Thymus (tissue), 11 donors: ENCODE data around the gene PCMTD2. TPM values are rescaled to one million over a fixed set of nuclear protein-coding genes. Genes with fewer than 3 reads are reported as not detected.
"Not testable (repeated sequence)": the region's sequence is repeated elsewhere in the genome, so short reads cannot be mapped to it uniquely, and the experiment has no call there.

Experiments
- DNase-seq, 9 donors: peaks; one replicate each; pipeline ENCODE4 v3.0.0-alpha.2; 2013; ENCODE audit warnings: low spot score in 9 of 9, low read depth in 6 of 9, missing footprints in 1 of 9
- H3K27ac ChIP-seq, 2 donors: one replicate each; pipeline ENCODE4 v1.5.1; 2013; ENCODE audit warnings: control low read depth in 1 of 2, low read depth in 1 of 2, low read length in 1 of 2, mild to moderate bottlenecking in 1 of 2, moderate library complexity in 1 of 2
- H3K27me3 ChIP-seq, 2 donors: one replicate each; pipeline ENCODE4 v1.5.1; 2013; ENCODE audit warnings: low read length in 1 of 2; ENCODE audit not compliant: control insufficient read depth in 2 of 2, insufficient read depth in 1 of 2
- H3K36me3 ChIP-seq, 2 donors: one replicate each; pipeline ENCODE4 v1.5.1; 2013; ENCODE audit warnings: low read length in 1 of 2, mild to moderate bottlenecking in 1 of 2, moderate library complexity in 1 of 2; ENCODE audit not compliant: control insufficient read depth in 2 of 2, insufficient read depth in 2 of 2
- H3K4me1 ChIP-seq, 2 donors: one replicate each; pipeline ENCODE4 v1.5.1; 2013; ENCODE audit warnings: low read length in 2 of 2; ENCODE audit not compliant: control insufficient read depth in 2 of 2, insufficient read depth in 2 of 2
- H3K4me3 ChIP-seq, 2 donors: one replicate each; pipeline ENCODE4 v1.5.1; 2013; ENCODE audit warnings: low read length in 2 of 2, control low read depth in 1 of 2, mild to moderate bottlenecking in 1 of 2
- H3K9me3 ChIP-seq, 2 donors: one replicate each; pipeline ENCODE4 v1.5.1; 2013; ENCODE audit warnings: low read length in 1 of 2, mild to moderate bottlenecking in 1 of 2; ENCODE audit not compliant: control insufficient read depth in 2 of 2, insufficient read depth in 1 of 2
- WGBS: extraction: QIAGEN DNeasy Blood & Tissue Kit; methylation state at CpG from one replicate; pipeline ENCODE4 v1.1.7; 2013; 5-methylcytosine and 5-hydroxymethylcytosine counted together
- polyA plus RNA-seq: library from polyadenylated mRNA; stranded (reverse); fragments of 200-250 nt; gene quantifications from one replicate; pipeline ENCODE4 v1.2.3, GENCODE V29; 2013
- total RNA-seq: library from RNA; stranded (reverse); fragments of 120-200 nt; gene quantifications from one replicate; pipeline ENCODE4 v1.2.4, GENCODE V29; 2013
- donor health status: healthy.

Gene PCMTD2
- total and polyA plus RNA-seq, 2 donors, result 40.6 to 123 TPM

DNA sequence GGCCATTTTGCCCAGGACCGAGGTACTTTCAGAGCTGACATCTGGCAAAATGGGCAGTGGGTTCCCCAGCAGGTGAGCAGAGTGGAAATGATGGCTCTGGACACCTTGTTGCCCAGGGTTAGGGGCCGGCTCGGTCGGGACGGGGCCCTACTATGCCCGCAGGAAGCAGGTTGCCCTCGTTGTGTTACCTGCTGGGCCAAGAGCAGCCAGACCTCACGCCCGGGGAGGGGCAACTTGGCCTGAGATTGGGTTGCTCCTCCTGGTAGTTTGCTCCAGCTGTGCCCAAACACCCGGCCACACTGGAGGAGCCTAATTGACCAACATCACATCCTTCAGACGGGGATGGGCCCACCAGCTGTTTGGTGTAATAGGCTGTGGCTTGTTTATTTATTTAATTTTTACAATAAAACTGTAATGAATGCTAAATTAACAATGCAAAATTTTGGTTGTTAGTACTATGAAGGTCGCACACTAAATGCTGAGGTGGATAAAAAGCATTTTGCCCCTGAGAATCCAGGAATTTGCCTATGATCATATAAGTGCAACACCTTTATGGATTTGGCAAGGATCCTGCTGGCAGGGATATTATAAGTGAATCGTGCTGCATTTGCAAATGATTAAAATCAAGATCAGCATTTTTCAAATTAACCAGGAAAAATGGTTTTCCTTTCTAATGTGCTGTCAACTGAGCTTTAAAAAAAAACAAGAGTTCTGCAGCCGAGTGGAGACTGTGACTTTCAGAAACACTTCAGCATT is 26.6 kb upstream of the PCMTD2 start:
- H3K4me3 ChIP-seq, result no peak overlapping the region
- H3K27me3 ChIP-seq, result no peaks in the 10 kb centered on the region
- H3K36me3 ChIP-seq, result no peaks in the 10 kb centered on the region
- no peak for DNase-seq
- H3K4me1 ChIP-seq, result peaks cover 0 to 17% of the 10 kb centered on the region in 2 donors
- no peak overlapping the region for H3K27ac ChIP-seq
- WGBS, result 95% methylated on average over 14 of the region's 14 CpGs
- H3K9me3 ChIP-seq, result no peaks in the 10 kb centered on the region

DNA sequence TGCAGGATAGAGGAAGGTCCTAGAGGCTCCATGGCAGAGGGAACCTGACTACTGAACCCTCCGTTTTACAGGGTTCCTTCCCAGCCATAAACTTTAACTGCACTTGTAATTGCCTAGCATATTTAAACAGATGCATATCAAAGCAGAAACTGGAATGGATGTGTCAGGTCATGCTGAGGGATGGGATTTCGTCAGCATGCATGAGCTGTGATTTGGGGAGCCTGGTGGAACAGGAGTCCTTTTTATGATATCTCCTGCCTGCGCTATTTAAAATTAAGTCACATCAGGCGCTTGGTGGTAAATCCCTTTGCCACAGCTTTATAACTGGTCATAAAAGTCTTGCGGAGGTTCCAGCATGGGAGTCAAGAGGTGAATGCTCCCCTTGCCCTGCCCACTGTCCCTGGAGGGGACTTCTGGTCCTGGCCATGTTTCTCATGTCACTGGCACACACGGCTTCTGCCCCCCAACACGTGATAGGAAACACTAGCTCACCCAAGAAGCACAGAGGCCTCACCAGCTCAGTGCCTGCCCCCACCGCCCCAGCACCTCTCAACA is 26.0 kb upstream of the PCMTD2 start:
- Histone ChIP-seq H3K4me3 (no peak overlapping the region), H3K27me3 (no peaks in the 10 kb centered on the region), H3K9me3 (no peaks in the 10 kb centered on the region), H3K27ac (no peak overlapping the region), H3K4me1 (peaks cover 0 to 12% of the 10 kb centered on the region in 2 donors), H3K36me3 (no peaks in the 10 kb centered on the region)
- 89% methylated on average over 8 of the region's 8 CpGs for WGBS
- DNase-seq, result no peak

DNA sequence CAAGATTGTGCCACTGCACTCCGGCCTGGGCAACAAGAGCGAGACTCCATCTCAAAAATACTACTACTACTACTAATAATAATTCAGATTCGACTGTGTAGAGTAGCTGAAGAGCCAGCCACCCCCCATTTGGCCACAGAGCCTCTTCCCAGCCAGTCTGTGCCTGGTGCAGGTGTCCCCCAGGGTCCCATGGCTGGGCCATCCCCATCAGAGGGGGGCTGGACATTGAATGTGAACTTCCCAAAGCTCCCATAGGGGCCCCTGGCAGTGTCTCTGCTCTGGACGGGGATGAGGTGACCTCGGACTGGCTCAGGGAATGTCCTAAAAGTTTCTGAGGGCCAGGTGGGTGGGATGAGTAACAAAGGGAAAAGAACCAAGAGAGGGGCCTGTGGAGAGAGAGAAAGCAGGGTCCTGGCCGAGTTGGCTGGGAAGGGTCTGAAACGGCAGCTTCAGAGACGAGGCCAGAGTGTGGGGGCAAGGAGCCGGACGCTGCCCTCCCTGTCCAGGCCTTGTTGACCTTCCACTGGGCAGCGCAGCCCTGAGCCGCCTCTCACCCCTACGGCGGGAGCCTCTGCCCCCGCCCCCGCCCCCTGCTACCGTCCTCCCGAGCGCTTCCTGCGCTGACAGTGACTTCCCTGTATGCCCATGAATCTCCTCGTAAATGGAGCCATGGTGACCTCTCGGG is 24.9 kb upstream of the PCMTD2 start:
- H3K4me1 ChIP-seq, result peaks cover 0 to 12% of the 10 kb centered on the region in 2 donors
- 96% methylated on average over 22 of the region's 22 CpGs for WGBS
- H3K36me3 ChIP-seq, result no peaks in the 10 kb centered on the region
- no peak overlapping the region for H3K4me3 ChIP-seq
- H3K27ac ChIP-seq, result no peak overlapping the region
- no peaks in the 10 kb centered on the region for H3K9me3 ChIP-seq
- no peaks in the 10 kb centered on the region for H3K27me3 ChIP-seq
- no peak for DNase-seq

DNA sequence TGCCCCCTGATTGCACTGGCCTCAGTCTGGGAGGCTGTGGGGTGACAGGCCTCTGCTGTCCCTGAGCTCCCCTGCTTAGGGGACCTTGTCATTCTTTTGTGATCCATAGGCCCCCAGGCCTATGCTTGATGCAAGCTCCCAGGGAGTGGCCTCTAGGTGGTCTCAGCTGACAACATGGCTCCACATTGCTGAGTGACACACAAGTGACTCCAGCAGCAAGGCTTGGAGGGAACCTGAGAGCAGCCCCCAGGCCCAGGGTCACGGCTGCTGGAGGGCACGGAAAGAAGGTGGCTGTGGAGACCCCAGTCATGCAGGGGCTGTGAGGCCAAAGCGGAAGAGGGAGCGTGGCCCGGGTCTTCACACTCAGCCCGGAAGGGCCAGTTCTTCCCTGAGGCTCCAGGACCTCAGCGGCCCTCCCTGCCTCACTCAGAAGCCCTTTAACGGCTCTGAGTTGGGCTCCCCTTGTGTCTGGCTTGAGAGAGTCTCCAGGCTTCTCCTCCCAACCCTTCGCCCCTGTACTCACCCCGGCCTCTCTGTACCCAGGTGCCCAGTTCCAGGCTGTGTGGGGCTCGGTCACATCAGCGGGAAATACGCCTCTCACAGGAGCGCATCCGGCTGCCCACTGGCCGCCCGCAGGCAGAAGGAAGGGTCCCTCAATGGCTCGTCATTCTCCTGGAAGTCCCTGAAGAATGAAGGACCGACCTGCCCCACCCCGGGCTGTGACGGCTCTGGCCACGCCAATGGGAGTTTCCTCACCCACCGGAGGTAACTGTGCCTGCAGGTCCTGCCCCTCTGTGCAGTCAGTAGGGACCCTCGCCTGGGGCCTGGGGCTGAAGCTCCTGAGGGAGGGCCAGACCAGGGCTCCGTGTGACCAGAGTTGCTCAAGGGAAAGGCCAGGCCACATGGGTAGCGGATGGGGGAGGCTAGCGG is 23.7 kb upstream of the PCMTD2 start:
- Histone ChIP-seq H3K4me3 (no peak overlapping the region), H3K36me3 (no peaks in the 10 kb centered on the region), H3K4me1 (peaks cover 0 to 10% of the 10 kb centered on the region in 2 donors), H3K27me3 (no peaks in the 10 kb centered on the region), H3K27ac (no peak overlapping the region), H3K9me3 (no peaks in the 10 kb centered on the region)
- WGBS, result 96% methylated on average over 27 of the region's 27 CpGs
- DNase-seq, result no peak

DNA sequence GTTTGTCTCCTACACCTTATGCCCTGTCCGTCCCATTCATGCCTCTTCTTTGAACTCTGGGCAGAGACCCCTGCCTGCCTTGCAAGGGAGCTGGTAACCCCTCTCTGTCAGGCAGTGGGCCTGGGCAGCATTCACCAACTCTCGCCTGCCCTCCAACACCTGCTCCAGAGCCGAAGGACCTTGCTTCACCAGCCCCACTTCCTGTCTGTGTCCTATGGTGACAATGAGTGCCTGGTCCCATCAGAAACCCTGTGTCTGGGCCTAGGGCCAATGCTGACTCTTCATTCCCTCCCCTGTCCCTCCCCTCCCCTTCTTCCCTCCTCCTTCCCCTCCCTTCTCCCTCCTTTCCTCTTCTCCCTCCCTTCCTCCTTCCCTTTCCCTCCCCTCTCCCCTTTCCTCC is 22.8 kb upstream of the PCMTD2 start:
- Histone ChIP-seq H3K36me3 (no peaks in the 10 kb centered on the region), H3K9me3 (no peaks in the 10 kb centered on the region), H3K4me1 (peaks cover 0 to under 1% of the 10 kb centered on the region in 2 donors), H3K27ac (no peak overlapping the region), H3K27me3 (no peaks in the 10 kb centered on the region), H3K4me3 (no peak overlapping the region)
- WGBS, result 49% methylated on average over 3 of the region's 3 CpGs
- no peak for DNase-seq

DNA sequence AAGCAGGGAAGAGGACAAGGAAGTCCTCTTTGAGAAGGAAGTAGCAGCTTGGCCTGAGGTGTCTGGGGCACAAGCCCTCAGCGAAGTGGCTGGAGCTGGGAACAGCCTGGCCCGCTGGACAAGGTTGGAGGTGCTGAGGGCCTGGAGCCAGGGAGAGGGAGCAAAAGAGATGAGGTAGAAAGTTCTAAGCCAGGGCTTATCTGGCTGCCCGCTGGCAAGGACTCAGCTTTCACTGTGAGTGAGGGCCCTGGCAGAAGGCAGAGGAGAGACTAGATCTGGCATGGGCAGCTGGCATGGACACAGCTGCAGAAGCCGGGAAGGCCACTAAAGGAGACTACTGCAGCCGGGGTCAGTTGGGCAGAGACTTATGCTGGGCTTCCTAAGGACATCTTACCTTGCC is 21.8 kb upstream of the PCMTD2 start:
- Histone ChIP-seq H3K4me1 (no peaks in the 10 kb centered on the region), H3K36me3 (no peaks in the 10 kb centered on the region), H3K4me3 (no peak overlapping the region), H3K27ac (no peak overlapping the region), H3K27me3 (no peaks in the 10 kb centered on the region), H3K9me3 (no peaks in the 10 kb centered on the region)
- DNase-seq, result no peak
- WGBS, result 98% methylated on average over 5 of the region's 5 CpGs

DNA sequence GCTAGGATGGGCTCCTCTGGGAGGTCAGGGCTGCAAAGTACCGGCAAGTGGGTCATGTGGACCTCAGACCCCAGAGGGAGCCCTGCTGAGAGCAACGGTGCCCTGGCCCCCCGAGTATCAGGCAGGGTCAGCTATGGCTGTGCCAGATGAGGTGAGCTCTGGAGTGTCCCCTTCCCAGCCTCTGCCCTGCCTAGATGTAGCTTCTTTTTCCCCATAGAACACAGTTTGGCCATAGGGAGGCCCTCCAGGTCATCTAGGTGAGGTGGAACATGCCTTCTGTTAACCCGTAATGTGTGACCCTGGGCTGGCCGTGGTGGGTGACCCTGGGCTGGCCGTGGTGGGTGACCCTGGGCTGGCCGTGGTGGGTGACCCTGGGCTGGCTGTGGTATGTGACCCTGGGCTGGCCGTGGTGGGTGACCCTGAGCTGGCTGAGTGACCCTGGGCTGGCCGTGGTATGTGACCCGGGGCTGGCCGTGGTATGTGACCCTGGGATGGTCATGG is 21.2 kb upstream of the PCMTD2 start:
- H3K36me3 ChIP-seq, result no peaks in the 10 kb centered on the region
- H3K9me3 ChIP-seq, result no peaks in the 10 kb centered on the region
- no peaks in the 10 kb centered on the region for H3K4me1 ChIP-seq
- H3K27me3 ChIP-seq, result no peaks in the 10 kb centered on the region
- 96% methylated on average over 11 of the region's 11 CpGs for WGBS
- H3K4me3 ChIP-seq, result no peak overlapping the region
- H3K27ac ChIP-seq, result no peak overlapping the region
- no peak for DNase-seq

DNA sequence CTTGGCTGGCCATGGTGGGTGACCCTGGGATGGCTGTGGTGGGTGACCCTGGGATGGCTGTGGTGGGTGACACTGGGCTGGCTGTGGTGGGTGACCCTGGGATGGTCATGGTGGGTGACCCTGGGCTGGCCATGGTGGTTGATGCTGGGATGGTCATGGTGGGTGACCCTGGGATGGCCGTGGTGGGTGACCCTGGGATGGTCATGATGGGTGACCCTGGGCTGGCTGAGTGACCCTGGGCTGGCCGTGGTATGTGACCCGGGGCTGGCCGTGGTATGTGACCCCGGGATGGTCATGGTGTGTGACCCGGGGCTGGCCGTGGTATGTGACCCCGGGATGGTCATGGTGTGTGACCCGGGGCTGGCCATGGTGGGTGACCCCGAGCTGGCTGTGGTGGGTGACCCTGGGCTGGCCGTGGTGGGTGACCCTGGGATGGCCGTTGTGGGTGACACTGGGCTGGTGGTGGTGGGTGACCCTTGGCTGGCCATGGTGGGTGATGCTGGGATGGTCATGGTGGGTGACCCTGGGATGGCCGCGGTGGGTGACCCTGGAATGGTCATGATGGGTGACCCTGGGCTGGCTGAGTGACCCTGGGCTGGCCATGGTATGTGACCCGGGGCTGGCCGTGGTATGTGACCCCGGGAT is 20.5 kb upstream of the PCMTD2 start:
- not testable (repeated sequence) for DNase-seq, H3K4me1 ChIP-seq, H3K9me3 ChIP-seq, H3K4me3 ChIP-seq, H3K36me3 ChIP-seq, H3K27me3 ChIP-seq, H3K27ac ChIP-seq
- WGBS, result 98% methylated on average over 17 of the region's 17 CpGs
